NCI-H446 (cell line): ENCODE data around the gene CORO1A.
"Not testable (repeated sequence)": the region's sequence is repeated elsewhere in the genome, so short reads cannot be mapped to it uniquely, and the experiment has no call there.

Experiments
- DNase-seq, 2 experiments: peaks; one replicate each; lab custom pipeline; 2025; lab: John Stamatoyannopoulos, UW

Gene CORO1A

GRCh38 chr16:30205541-30206236 lies 22.3 kb downstream of the CORO1A start:
- DNase-seq = not testable (repeated sequence)

- DNase-seq = not testable (repeated sequence)
Measured at GRCh38 chr16:30206252-30206651, 22.9 kb downstream of the CORO1A start.

- DNase-seq = not testable (repeated sequence)
Measured at GRCh38 chr16:30207063-30207704, 23.8 kb downstream of the CORO1A start.

GRCh38 chr16:30209032-30209431 lies 25.6 kb downstream of the CORO1A start:
- DNase-seq = not testable (repeated sequence)

GRCh38 chr16:30211414-30211813 lies 28.0 kb downstream of the CORO1A start:
- DNase-seq = not testable (repeated sequence)

GRCh38 chr16:30217082-30217481 lies 33.7 kb downstream of the CORO1A start:
- not testable (repeated sequence) for DNase-seq
